Measurements from ENCODE around the gene CNR2.
"Not testable (repeated sequence)": the region's sequence is repeated elsewhere in the genome, so short reads cannot be mapped to it uniquely, and the experiment has no call there.

- TF ChIP-seq CTCF, EZH2phosphoT487 (IDR thresholded peaks at IDR 0.05; ENCODE audit: low read length): not testable (repeated sequence)
These were observed 65.6 kb downstream of the CNR2 start for GRCh38 chr1:23847482-23848095.
